Measurements from ENCODE around the gene ZNF587B.
"Not testable (repeated sequence)": the region's sequence is repeated elsewhere in the genome, so short reads cannot be mapped to it uniquely, and the experiment has no call there.

Gene ZNF587B

DNA sequence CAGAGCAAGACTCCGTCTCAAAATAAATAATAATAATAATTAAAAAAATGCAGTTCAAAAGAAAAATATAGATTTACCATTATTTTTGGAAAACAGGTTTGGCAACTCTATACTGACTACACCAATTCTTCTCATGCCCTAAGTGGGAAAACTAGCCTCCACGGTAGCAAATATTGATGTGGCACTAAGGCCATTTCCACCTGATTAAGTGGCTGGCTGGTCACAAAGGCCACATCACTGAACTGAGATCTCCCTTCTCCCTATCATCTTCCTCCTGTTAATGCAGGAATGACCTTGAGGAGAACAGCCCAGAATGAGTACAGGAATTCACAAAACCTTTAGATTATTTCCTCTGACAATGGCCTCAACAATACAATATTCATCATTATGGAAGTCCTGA, 40.1 kb downstream of the ZNF587B start:
- no peak for DNase-seq (ENCODE audit: low read depth in 3 of 3)

DNA sequence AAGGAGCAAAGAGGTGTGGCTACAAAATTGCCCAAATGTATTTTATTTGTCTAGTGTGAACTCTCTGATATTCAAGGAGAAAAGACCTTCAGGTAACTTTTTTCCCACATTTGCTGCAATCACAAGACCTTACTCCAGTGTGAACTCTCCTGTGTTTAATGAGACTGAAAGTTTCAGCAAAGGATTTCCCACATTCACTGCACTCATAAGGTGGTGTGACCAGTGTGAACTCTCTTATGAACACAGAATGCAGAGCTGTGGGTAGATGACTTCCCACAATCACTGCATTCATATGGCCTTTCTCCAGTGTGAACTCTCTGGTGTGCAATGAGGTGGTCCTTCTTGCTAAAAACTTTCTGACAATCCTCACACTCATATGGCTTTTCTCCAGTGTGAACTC, 42.4 kb downstream of the ZNF587B start:
- DNase-seq (ENCODE audit: low read depth in 3 of 3), result no peak

GRCh38 chr19:57873883-57874799, 44.0 kb downstream of the ZNF587B start:
- not testable (repeated sequence) for DNase-seq (ENCODE audit: low read depth in 3 of 3)

GRCh38 chr19:57886046-57886445, 55.9 kb downstream of the ZNF587B start:
- DNase-seq (ENCODE audit: low read depth in 3 of 3), result no peak

GRCh38 chr19:57887195-57887941, 57.3 kb downstream of the ZNF587B start:
- no peak for DNase-seq (ENCODE audit: low read depth in 3 of 3)

GRCh38 chr19:57888107-57888559, 58.0 kb downstream of the ZNF587B start:
- no peak for DNase-seq (ENCODE audit: low read depth in 3 of 3)

DNA sequence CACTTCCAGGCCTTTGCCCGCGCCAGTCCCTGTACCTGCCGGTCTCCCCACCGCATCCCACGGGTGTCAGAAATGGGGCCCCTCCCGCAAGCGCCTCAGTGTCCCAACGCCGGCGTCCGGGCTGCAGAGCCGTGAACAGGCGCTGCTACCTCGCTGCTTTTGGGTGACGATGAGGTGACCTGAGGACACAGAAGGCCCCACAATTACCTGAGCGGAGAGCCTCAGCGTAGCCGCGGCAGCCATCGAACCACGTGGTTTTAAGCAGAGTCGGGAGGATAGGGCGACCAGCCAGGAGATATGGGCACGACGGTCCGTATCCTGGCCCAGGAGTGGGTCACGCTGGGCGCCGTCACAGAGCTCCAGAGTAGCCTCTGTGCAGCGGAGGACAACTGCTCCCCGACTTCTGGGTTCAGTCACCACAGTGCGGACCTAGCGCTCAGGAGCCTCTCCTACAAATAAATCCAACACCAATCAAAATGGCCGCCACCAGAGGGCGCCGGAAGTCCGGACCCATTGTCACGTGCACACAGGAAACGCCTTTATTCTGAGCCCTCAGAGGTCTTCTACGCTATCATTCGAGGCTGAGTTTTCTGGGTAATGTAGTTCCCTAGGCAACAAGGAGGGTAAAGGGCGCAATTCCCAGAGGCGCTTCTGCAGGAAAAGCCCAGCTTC, 58.6 kb downstream of the ZNF587B start, which contains the start of gene ZNF814:
TSS of gene ZNF814 (minus strand) at position 478 of the 672 bp plus-strand sequence. CDS start at position 243, 235 bp downstream.
- DNase-seq (ENCODE audit: low read depth in 3 of 3), result peak; percentile 54 to 76 (median 74)

GRCh38 chr19:57890706-57891105, 60.6 kb downstream of the ZNF587B start:
- not testable (repeated sequence) for DNase-seq (ENCODE audit: low read depth in 3 of 3)

All from stimulated activated CD4-positive, alpha-beta T cell treated with anti-CD3 and anti-CD28 coated beads, TNF-alpha, amount 100 ng/mL, for 48 hours (primary cell).